ENCODE data around the gene RBM6.
"Not testable (repeated sequence)": the region's sequence is repeated elsewhere in the genome, so short reads cannot be mapped to it uniquely, and the experiment has no call there.

RBM6 gene

GRCh38 chr3:49914906-49915305 is 25.0 kb upstream of the RBM6 start:
- DNase-seq: no peak

- DNase-seq: no peak
Observed at GRCh38 chr3:49916686-49917085, 23.3 kb upstream of the RBM6 start.

GRCh38 chr3:49917806-49918590 is 22.0 kb upstream of the RBM6 start:
- DNase-seq: not testable (repeated sequence)

- no peak for DNase-seq
Observed at GRCh38 chr3:49924683-49925082, 15.3 kb upstream of the RBM6 start.

GRCh38 chr3:49925485-49925884 is 14.5 kb upstream of the RBM6 start:
- DNase-seq: no peak

- no peak for DNase-seq
Observed at GRCh38 chr3:49926117-49926728, 13.7 kb upstream of the RBM6 start.

- DNase-seq: no peak
Observed at GRCh38 chr3:49927798-49928197, 12.2 kb upstream of the RBM6 start.

GRCh38 chr3:49928481-49929017 is 11.4 kb upstream of the RBM6 start:
- DNase-seq: no peak

GRCh38 chr3:49929291-49930167 is 10.4 kb upstream of the RBM6 start, which contains the start of gene MON1A:
TSS of gene MON1A (minus strand) at chr3:49929811. CDS start at chr3:49913346, 16,465 bp downstream.
- DNase-seq: peak; percentile 89

GRCh38 chr3:49930168-49930690 is 9.7 kb upstream of the RBM6 start:
- DNase-seq: no peak

GRCh38 chr3:49930922-49931321 is 9.0 kb upstream of the RBM6 start:
- no peak for DNase-seq

GRCh38 chr3:49932281-49932680 is 7.7 kb upstream of the RBM6 start:
- DNase-seq: not testable (repeated sequence)

- DNase-seq: no peak
Observed at GRCh38 chr3:49937090-49937489, 2.9 kb upstream of the RBM6 start.

- no peak for DNase-seq
Observed at GRCh38 chr3:49940667-49941249, 808 bp downstream of the RBM6 start.

GRCh38 chr3:49942651-49943050 is 2.7 kb downstream of the RBM6 start:
- no peak for DNase-seq

- DNase-seq: no peak
Observed at GRCh38 chr3:49952924-49953323, 13.0 kb downstream of the RBM6 start.

GRCh38 chr3:49955636-49956035 is 15.7 kb downstream of the RBM6 start:
- DNase-seq: no peak

- no peak for DNase-seq
Observed at GRCh38 chr3:49966233-49966942, 26.4 kb downstream of the RBM6 start.

GRCh38 chr3:49967291-49967690 is 27.3 kb downstream of the RBM6 start:
- no peak for DNase-seq

- no peak for DNase-seq
Observed at GRCh38 chr3:49968346-49968745, 28.4 kb downstream of the RBM6 start.

GRCh38 chr3:49972656-49973055 is 32.7 kb downstream of the RBM6 start:
- DNase-seq: no peak

GRCh38 chr3:49976942-49977341 is 37.0 kb downstream of the RBM6 start:
- DNase-seq: no peak
